GM21528 (cell line): ENCODE data around the gene PAK4.
"Not testable (repeated sequence)": the region's sequence is repeated elsewhere in the genome, so short reads cannot be mapped to it uniquely, and the experiment has no call there.

Experiments used
- ATAC-seq: cut with Tn5 transposase; IDR thresholded peaks from one replicate; pipeline ENCODE4 v1.9.1; 2021; ENCODE audit warnings: mild to moderate bottlenecking, moderate library complexity; ENCODE audit not compliant: unreplicated experiment, low FRiP score

PAK4 gene

GRCh38 chr19:39128516-39129079 is 3.0 kb downstream of the PAK4 start:
- no peak for ATAC-seq

GRCh38 chr19:39129116-39129515 is 3.5 kb downstream of the PAK4 start:
- ATAC-seq = no peak

GRCh38 chr19:39130337-39131254 is 5.0 kb downstream of the PAK4 start:
- ATAC-seq = no peak

GRCh38 chr19:39131255-39131755 is 5.7 kb downstream of the PAK4 start:
- ATAC-seq = no peak

GRCh38 chr19:39132344-39132969 is 6.9 kb downstream of the PAK4 start:
- ATAC-seq = no peak

GRCh38 chr19:39133431-39134270 is 8.1 kb downstream of the PAK4 start:
- no peak for ATAC-seq

- ATAC-seq = no peak
These were observed 10.1 kb downstream of the PAK4 start for GRCh38 chr19:39135701-39136100.

- ATAC-seq = no peak
These were observed 10.8 kb downstream of the PAK4 start for GRCh38 chr19:39136225-39136940.

GRCh38 chr19:39137131-39137530 is 11.5 kb downstream of the PAK4 start:
- ATAC-seq = no peak

GRCh38 chr19:39138221-39139211 is 12.9 kb downstream of the PAK4 start:
- ATAC-seq = no peak

GRCh38 chr19:39139305-39139874 is 13.8 kb downstream of the PAK4 start:
- no peak for ATAC-seq

GRCh38 chr19:39139971-39140453 is 14.4 kb downstream of the PAK4 start:
- no peak for ATAC-seq

- no peak for ATAC-seq
These were observed 15.0 kb downstream of the PAK4 start for GRCh38 chr19:39140594-39140993.

- no peak for ATAC-seq
These were observed 16.3 kb downstream of the PAK4 start for GRCh38 chr19:39141929-39142328.

- ATAC-seq = no peak
These were observed 17.0 kb downstream of the PAK4 start for GRCh38 chr19:39142630-39143029.

GRCh38 chr19:39143757-39144289 is 18.2 kb downstream of the PAK4 start:
- ATAC-seq = not testable (repeated sequence)

GRCh38 chr19:39144290-39145071 is 18.9 kb downstream of the PAK4 start:
- ATAC-seq = no peak
